ENCODE measurements around the gene CLEC9A. TPM values are rescaled to one million over a fixed set of nuclear protein-coding genes. Genes with fewer than 3 reads are reported as not detected.
A peak's percentile ranks its signal among the peaks of the same experiment; 100 is the strongest.

CLEC9A gene
- total RNA-seq, 6 experiments from 2014 or later, result not detected

DNA sequence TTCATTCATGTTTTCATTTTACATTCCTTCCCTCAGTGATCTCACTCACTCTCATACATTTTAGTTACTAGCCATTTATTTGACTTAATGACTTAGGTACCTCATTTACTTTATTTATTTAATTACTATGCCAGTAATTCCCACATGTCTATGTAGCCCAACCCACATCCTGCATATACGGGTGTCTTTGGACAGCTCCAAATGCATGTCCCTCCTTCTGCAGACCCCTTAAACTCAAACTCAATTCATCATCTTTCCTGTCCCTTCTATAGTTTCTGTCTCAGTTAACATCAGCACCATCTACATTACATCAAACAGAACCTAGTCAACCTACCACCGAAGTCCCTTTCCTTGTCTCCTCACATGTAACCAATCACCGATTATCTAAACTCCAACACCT is 65.5 kb downstream of the CLEC9A start:
- no peaks in the 10 kb centered on the region for H3K9me3 Mint-ChIP-seq
- no peak overlapping the region for H3K27ac Mint-ChIP-seq
- H3K4me3 Mint-ChIP-seq, result no peak overlapping the region
- DNase-seq, result no peak
- H3K36me3 Mint-ChIP-seq (ENCODE audit: low read depth), result no peaks in the 10 kb centered on the region
- H3K27me3 Mint-ChIP-seq (ENCODE audit: insufficient read depth), result no peaks in the 10 kb centered on the region
- TF ChIP-seq, protein P1, sequence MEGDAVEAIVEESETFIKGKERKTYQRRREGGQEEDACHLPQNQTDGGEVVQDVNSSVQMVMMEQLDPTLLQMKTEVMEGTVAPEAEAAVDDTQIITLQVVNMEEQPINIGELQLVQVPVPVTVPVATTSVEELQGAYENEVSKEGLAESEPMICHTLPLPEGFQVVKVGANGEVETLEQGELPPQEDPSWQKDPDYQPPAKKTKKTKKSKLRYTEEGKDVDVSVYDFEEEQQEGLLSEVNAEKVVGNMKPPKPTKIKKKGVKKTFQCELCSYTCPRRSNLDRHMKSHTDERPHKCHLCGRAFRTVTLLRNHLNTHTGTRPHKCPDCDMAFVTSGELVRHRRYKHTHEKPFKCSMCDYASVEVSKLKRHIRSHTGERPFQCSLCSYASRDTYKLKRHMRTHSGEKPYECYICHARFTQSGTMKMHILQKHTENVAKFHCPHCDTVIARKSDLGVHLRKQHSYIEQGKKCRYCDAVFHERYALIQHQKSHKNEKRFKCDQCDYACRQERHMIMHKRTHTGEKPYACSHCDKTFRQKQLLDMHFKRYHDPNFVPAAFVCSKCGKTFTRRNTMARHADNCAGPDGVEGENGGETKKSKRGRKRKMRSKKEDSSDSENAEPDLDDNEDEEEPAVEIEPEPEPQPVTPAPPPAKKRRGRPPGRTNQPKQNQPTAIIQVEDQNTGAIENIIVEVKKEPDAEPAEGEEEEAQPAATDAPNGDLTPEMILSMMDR (IDR thresholded peaks at IDR 0.05), result no peak
- H3K4me1 Mint-ChIP-seq (ENCODE audit: low read depth), result peaks cover 39% of the 10 kb centered on the region

DNA sequence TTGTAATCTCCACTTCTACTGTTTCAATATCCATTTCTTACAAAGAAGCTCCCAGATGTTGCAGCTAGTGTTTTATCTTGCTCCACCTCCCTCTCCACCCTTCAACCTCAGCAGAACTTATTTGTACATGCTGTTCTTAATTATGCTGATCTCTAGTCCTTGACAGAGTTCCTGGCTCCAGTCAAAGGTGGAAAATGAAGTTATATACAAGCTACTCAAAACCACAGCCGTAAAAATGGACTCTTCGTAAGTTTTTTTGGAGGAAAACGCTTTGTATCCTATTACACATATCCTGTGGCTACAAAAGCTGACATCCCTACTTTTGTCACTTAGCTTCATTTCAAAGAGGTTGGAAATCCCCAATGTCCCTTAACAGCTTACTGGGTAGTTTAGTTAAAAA is 67.0 kb downstream of the CLEC9A start:
- Mint-ChIP-seq H3K27ac (peak overlapping the region; percentile 47; the same call in 1 of the 2 replicates), H3K4me1 (ENCODE audit: low read depth) (peaks cover 48% of the 10 kb centered on the region), H3K4me3 (peak overlapping the region; percentile 71), H3K9me3 (no peaks in the 10 kb centered on the region), H3K36me3 (ENCODE audit: low read depth) (no peaks in the 10 kb centered on the region), H3K27me3 (ENCODE audit: insufficient read depth) (no peaks in the 10 kb centered on the region; the same call in 1 of the 2 replicates)
- DNase-seq, result no peak
- TF ChIP-seq, protein P1 (IDR thresholded peaks at IDR 0.05), result no peak

DNA sequence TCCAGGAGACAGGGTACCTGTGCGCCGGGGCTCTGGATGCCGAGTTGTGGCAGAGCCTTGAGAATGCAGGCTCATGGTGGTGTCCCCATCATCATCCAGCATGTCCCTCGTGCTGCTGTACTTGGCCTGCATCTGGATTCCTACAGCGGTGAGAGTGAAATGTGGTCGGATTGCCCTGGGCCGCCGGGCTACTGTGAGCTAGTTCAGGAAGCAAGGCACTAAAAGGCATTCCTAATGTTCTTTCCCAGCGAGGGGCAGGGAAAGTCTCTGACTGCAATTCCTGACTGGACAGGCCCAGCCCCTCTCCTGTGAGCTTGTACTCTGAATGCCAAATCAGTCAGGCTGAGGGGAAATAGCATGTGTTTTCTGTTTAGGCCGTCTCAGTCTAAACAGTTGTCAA is 68.3 kb downstream of the CLEC9A start, which contains the start of gene CLEC1A:
CLEC1A (minus strand) TSS at position 195 of the 400 bp plus-strand sequence; CDS start at position 132, 63 bp downstream.
- Mint-ChIP-seq H3K4me1 (ENCODE audit: low read depth) (peaks cover 40% of the 10 kb centered on the region), H3K36me3 (ENCODE audit: low read depth) (no peaks in the 10 kb centered on the region; the same call in 1 of the 2 replicates), H3K27me3 (ENCODE audit: insufficient read depth) (no peaks in the 10 kb centered on the region; the same call in 1 of the 2 replicates), H3K27ac (peak within 1 kb of the TSS; percentile 62), H3K4me3 (peak within 1 kb of the TSS; percentile 71), H3K9me3 (no peaks in the 10 kb centered on the region)
- TF ChIP-seq, protein P1 (IDR thresholded peaks at IDR 0.05), result no peak
- no peak for DNase-seq

DNA sequence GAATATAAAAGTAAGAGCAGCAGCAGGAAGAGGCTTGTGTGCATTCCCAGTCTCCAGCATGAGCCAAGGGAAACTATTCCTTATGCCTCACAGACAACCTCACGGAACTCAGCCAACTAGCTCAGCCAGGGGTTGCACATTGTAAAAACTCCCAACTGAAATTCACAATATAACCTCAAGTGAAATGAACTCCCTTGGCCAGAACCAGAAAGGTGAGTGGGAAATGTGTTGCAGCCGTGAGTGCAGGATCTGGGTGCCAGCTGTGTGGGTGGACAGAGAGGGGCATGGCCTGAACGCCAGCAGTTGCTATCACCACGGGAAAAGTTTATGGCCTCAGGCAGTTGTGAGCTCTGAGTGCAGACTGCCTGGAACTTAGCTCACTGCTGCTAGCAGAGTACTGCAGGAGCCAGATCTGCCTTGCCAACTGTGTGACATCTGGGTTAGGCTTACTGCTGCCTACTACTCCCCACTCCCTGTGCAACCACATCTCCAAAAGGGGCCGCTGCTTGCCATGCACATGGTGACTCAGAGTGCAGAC is 70.6 kb downstream of the CLEC9A start:
- TF ChIP-seq, protein P1 (IDR thresholded peaks at IDR 0.05), result no peak
- H3K36me3 Mint-ChIP-seq (ENCODE audit: low read depth), result no peaks in the 10 kb centered on the region; the same call in 1 of the 2 replicates
- H3K27ac Mint-ChIP-seq, result peak overlapping the region; percentile 82
- no peaks in the 10 kb centered on the region; the same call in 1 of the 2 replicates for H3K9me3 Mint-ChIP-seq
- H3K4me3 Mint-ChIP-seq, result peak overlapping the region; percentile 66
- DNase-seq, result peak; percentile 74
- H3K27me3 Mint-ChIP-seq (ENCODE audit: insufficient read depth), result peaks cover 2% of the 10 kb centered on the region
- H3K4me1 Mint-ChIP-seq (ENCODE audit: low read depth), result peaks cover 40% of the 10 kb centered on the region

DNA sequence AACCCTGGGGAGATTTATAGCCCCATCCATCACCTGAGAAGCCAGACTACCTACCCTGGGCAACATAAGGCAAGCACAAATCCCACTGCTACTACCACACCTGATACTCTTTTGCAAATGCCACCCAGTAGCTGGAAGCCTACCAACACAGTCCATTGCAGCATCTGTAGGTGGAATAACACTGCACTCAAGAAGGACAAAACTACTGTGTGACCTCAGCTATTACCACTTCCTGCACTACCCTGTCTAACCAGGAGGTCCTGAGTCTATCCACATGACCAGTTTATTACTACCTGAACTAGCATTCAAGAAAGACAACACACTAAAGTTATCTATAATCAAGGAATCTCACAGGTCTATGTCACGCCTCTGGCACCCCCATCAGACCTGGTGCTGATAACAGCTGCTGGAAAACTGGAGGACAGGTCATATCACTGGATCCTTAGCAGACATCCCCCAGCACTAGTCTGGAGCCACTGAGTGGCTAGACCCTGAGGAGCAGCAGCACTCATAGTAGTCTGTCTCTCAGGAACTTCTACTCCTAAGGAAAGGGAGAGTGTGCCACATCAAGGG is 71.3 kb downstream of the CLEC9A start:
- Mint-ChIP-seq H3K4me1 (ENCODE audit: low read depth) (peaks cover 40% of the 10 kb centered on the region), H3K4me3 (peak overlapping the region; percentile 66; the same call in 1 of the 2 replicates), H3K9me3 (no peaks in the 10 kb centered on the region; the same call in 1 of the 2 replicates), H3K27me3 (ENCODE audit: insufficient read depth) (peaks cover 3% of the 10 kb centered on the region), H3K36me3 (ENCODE audit: low read depth) (no peaks in the 10 kb centered on the region; the same call in 1 of the 2 replicates), H3K27ac (peak overlapping the region; percentile 82)
- no peak for DNase-seq
- TF ChIP-seq, protein P1 (IDR thresholded peaks at IDR 0.05), result no peak
